ENCODE measurements around the gene HIVEP2. TPM values are rescaled to one million over a fixed set of nuclear protein-coding genes. Genes with fewer than 3 reads are reported as not detected.

Gene HIVEP2
- total and polyA plus RNA-seq, 10 donors, result 2.5 to 41.3 (median 30.3) TPM

DNA sequence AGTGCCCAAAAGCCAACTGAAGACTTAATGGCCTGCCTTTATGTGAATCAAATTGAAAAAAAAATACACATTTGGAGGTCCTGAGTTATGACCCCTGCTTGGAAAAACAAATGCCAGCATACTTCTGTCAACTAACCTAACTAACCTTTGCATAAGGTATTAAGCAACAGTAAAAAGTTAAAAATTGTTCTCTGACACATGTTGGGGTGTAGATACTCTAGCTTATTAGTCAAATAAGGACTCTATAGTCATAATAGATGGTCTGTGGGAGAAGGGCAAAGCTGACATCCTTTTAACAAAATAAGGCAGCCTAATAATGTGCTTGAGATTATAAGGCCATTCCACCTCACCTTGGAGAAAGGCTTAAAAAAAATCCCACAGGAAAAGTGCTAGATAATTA is 140.5 kb downstream of the HIVEP2 start:
- DNase-seq, result no peak
- intact Hi-C loops (cut with DNase I; ENCODE audit: low total_unique reads), result no loop called here
- H3K9me3 ChIP-seq, result no peaks in the 10 kb centered on the region
- peaks cover 0 to 49% (median 11%) of the 10 kb centered on the region in 6 donors for H3K4me1 ChIP-seq
- no peaks in the 10 kb centered on the region for H3K27me3 ChIP-seq (replicated peaks in 1 of 7)
- H3K4me3 ChIP-seq, result no peak overlapping the region
- TF ChIP-seq POLR2A (IDR thresholded peaks at IDR 0.05), result no peak
- TF ChIP-seq POLR2AphosphoS5 (IDR thresholded peaks at IDR 0.05), result no peak
- TF ChIP-seq, protein P1, sequence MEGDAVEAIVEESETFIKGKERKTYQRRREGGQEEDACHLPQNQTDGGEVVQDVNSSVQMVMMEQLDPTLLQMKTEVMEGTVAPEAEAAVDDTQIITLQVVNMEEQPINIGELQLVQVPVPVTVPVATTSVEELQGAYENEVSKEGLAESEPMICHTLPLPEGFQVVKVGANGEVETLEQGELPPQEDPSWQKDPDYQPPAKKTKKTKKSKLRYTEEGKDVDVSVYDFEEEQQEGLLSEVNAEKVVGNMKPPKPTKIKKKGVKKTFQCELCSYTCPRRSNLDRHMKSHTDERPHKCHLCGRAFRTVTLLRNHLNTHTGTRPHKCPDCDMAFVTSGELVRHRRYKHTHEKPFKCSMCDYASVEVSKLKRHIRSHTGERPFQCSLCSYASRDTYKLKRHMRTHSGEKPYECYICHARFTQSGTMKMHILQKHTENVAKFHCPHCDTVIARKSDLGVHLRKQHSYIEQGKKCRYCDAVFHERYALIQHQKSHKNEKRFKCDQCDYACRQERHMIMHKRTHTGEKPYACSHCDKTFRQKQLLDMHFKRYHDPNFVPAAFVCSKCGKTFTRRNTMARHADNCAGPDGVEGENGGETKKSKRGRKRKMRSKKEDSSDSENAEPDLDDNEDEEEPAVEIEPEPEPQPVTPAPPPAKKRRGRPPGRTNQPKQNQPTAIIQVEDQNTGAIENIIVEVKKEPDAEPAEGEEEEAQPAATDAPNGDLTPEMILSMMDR (IDR thresholded peaks at IDR 0.05 in 8 of 11, conservative IDR thresholded peaks at IDR 0.05 in 3 of 11), result no peak
- peaks cover 0 to 10% (median 0%) of the 10 kb centered on the region in 6 donors for H3K36me3 ChIP-seq
- H3K27ac ChIP-seq, result no peak overlapping the region

GRCh38 chr6:142803495-142804058 is 141.4 kb downstream of the HIVEP2 start:
- Histone ChIP-seq H3K4me1 (peaks cover 0 to 59% (median 16%) of the 10 kb centered on the region in 6 donors), H3K27ac (peak overlapping the region in 1 of 8 donors; percentile 13), H3K36me3 (peaks cover 0 to 5% (median 0%) of the 10 kb centered on the region in 6 donors), H3K4me3 (no peak overlapping the region), H3K9me3 (no peaks in the 10 kb centered on the region), H3K27me3 (replicated peaks in 1 of 7) (no peaks in the 10 kb centered on the region)
- intact Hi-C loops (cut with DNase I; ENCODE audit: low total_unique reads), result no loop called here
- TF ChIP-seq POLR2A (IDR thresholded peaks at IDR 0.05), result no peak
- no peak for TF ChIP-seq POLR2AphosphoS5 (IDR thresholded peaks at IDR 0.05)
- TF ChIP-seq, protein P1 (IDR thresholded peaks at IDR 0.05 in 8 of 11, conservative IDR thresholded peaks at IDR 0.05 in 3 of 11), result no peak
- DNase-seq, result no peak
- WGBS, 5 donors, result 67 to 83% (median 79%) methylated on average over 2 of the region's 2 CpGs

GRCh38 chr6:142803032-142803431 is 141.9 kb downstream of the HIVEP2 start:
- intact Hi-C loops (cut with DNase I; ENCODE audit: low total_unique reads), result no loop called here
- H3K9me3 ChIP-seq, result no peaks in the 10 kb centered on the region

DNA sequence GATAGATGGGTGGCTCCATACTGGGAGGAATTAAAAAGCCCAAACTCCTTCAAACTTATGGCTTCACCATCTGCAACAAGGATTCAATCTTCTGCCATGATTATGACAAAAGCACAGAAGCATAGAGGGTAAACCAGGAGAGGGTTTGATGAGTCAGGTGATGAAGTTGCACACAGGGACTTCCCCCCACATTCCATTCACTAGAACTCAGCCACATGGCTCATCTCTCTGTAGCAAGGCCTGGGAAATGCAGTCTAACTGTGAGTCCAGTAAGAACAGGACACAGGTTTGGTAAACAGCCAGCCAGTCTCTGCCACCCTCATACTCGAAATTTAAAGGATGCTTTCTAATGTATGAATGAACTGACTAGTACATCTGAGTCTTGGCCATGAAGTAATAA is 142.9 kb downstream of the HIVEP2 start:
- H3K27ac ChIP-seq, result no peak overlapping the region
- TF ChIP-seq, protein P1 (IDR thresholded peaks at IDR 0.05 in 8 of 11, conservative IDR thresholded peaks at IDR 0.05 in 3 of 11), result no peak
- TF ChIP-seq POLR2A (IDR thresholded peaks at IDR 0.05) (no peak), POLR2AphosphoS5 (IDR thresholded peaks at IDR 0.05) (no peak)
- H3K4me1 ChIP-seq, result peaks cover 0 to 73% (median 25%) of the 10 kb centered on the region in 6 donors
- DNase-seq, result no peak
- H3K27me3 ChIP-seq (replicated peaks in 1 of 7), result no peaks in the 10 kb centered on the region
- 58 to 85% (median 70%) methylated on average over 1 of the region's 1 CpG for WGBS, 5 donors
- no peak overlapping the region for H3K4me3 ChIP-seq
- intact Hi-C loops (cut with DNase I; ENCODE audit: low total_unique reads), result no loop called here
- peaks cover 0 to 3% (median 0%) of the 10 kb centered on the region in 6 donors for H3K36me3 ChIP-seq
- H3K9me3 ChIP-seq, result no peaks in the 10 kb centered on the region

More at GRCh38 chr6:142803032-142803431, 141.9 kb downstream of the HIVEP2 start:
- H3K36me3 ChIP-seq, result peaks cover 0 to 5% (median 0%) of the 10 kb centered on the region in 6 donors
- peaks cover 0 to 64% (median 21%) of the 10 kb centered on the region in 6 donors for H3K4me1 ChIP-seq
- H3K4me3 ChIP-seq, result no peak overlapping the region
- no peaks in the 10 kb centered on the region for H3K27me3 ChIP-seq (replicated peaks in 1 of 7)
- DNase-seq, result no peak
- TF ChIP-seq, protein P1 (IDR thresholded peaks at IDR 0.05 in 8 of 11, conservative IDR thresholded peaks at IDR 0.05 in 3 of 11), result no peak
- TF ChIP-seq POLR2A (IDR thresholded peaks at IDR 0.05) (no peak), POLR2AphosphoS5 (IDR thresholded peaks at IDR 0.05) (no peak)
- no peak overlapping the region for H3K27ac ChIP-seq
